Measurements from ENCODE around the gene DGKQ. TPM values are rescaled to one million over a fixed set of nuclear protein-coding genes. Genes with fewer than 3 reads are reported as not detected.

The DGKQ gene
- total and polyA plus RNA-seq, 9 of the 15 experiments (the other 6 are each of a cell fraction or from before 2014, with no cell fraction given): 0.17 to 22.0 (median 5.6) TPM

DNA sequence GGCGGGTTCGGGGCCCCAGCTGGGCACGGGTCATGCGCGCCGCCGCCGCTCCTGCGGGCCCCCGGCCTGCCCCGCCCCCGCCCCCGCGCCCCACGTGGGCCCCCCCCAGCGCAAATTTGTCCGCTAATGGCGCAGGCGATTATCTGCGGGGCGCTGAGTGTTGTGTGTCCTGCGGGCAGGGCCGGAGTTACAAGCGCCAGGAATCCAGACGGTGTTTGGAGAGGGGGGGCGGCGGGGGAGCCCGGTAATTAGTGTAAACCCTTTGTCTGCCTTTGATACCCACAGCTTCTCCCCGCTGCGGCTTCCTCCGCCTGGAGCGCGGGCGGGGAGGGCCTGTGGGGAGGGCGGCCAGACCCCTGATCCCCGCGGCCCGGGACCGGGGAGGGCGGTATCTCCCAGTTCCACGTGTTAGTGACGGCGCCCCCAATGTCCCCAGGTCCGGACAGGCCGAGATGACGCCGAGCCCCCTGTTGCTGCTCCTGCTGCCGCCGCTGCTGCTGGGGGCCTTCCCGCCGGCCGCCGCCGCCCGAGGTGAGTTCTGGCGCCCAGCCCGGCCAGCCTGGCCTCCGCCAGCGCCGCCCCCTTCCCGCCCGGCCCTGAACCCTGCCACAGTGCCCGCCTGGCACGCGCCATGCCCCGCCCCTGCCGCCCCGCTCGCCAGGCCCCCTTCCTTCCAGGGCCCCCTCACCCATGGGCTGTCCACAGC lies 38.8 kb upstream of the DGKQ start (continued):
- TF ChIP-seq, protein P1, sequence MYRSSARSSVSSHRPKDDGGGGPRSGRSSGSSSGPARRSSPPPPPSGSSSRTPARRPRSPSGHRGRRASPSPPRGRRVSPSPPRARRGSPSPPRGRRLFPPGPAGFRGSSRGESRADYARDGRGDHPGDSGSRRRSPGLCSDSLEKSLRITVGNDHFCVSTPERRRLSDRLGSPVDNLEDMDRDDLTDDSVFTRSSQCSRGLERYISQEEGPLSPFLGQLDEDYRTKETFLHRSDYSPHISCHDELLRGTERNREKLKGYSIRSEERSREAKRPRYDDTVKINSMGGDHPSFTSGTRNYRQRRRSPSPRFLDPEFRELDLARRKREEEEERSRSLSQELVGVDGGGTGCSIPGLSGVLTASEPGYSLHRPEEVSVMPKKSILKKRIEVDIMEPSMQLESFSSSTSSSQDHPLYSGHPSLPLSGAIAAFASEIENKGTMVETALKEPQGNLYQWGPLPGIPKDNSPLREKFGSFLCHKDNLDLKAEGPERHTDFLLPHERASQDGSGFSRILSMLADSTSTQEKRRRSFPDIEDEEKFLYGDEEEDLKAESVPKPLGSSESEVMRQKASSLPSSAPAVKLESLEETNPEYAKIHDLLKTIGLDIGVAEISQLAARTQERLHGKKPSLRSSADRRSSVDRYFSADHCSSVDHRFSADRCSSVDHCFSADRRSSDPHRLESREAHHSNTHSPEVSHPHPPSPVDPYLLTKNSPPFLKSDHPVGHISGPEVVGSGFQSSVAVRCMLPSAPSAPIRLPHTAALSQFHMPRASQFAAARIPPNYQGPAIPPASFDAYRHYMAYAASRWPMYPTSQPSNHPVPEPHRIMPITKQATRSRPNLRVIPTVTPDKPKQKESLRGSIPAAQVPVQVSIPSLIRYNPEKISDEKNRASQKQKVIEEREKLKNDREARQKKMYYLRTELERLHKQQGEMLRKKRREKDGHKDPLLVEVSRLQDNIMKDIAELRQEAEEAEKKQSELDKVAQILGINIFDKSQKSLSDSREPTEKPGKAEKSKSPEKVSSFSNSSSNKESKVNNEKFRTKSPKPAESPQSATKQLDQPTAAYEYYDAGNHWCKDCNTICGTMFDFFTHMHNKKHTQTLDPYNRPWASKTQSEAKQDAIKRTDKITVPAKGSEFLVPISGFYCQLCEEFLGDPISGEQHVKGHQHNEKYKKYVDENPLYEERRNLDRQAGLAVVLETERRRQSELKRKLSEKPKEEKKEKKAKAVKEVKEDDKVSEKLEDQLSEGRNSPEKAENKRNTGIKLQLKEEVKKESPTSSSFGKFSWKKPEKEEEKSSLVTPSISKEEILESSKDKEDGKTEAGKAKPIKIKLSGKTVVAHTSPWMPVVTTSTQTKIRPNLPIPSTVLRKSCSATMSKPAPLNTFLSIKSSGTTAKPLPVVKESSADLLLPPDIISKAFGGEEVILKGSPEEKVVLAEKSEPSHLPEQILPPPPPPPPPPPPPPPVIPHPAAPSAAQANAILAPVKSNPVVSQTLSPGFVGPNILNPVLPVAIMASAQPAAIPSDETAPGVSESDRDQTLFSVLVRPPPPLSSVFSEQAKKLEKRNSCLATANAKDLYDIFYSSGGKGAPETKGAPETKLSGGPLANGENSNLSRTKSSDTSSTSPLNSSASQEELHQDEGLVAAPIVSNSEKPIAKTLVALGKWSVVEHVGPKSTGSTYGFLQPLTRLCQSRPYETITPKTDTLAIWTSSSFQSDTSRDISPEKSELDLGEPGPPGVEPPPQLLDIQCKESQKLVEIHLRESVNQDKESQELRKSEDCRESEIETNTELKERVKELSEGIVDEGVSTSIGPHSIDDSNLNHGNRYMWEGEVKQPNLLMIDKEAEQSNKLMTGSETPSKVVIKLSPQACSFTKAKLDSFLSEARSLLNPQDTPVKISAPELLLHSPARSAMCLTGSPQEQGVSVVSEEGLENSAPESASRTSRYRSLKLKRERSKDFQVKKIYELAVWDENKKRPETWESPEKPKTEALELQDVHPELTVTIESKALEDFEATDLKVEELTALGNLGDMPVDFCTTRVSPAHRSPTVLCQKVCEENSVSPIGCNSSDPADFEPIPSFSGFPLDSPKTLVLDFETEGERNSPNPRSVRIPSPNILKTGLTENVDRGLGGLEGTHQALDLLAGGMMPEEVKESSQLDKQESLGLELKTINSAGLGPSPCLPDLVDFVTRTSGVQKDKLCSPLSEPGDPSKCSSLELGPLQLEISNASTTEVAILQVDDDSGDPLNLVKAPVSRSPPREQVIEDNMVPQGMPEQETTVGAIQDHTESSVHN (IDR thresholded peaks at IDR 0.05; ENCODE audit: borderline replicate concordance in 1 of 2, low read depth in 1 of 2): no peak
- TF ChIP-seq HNRNPLL (IDR thresholded peaks at IDR 0.05; ENCODE audit: low read depth, low read length, poor library complexity, severe bottlenecking) (peak; percentile 96), ZNF316 (IDR thresholded peaks at IDR 0.05) (peak; percentile 92), MEF2D (tag; conservative IDR thresholded peaks at IDR 0.05; ENCODE audit: low read depth) (no peak), SMAD4 (CRISPR knock-in tag; conservative IDR thresholded peaks at IDR 0.05) (peak; percentile 76), CCAR2 (IDR thresholded peaks at IDR 0.05; ENCODE audit: low read depth, low read length) (no peak), MYC (IDR thresholded peaks at IDR 0.05; ENCODE audit: low read depth, low read length) (peak; percentile 34; the same call in 1 of the 2 replicates), MYC (CRISPR knock-in tag; IDR thresholded peaks at IDR 0.05; ENCODE audit: borderline replicate concordance, low read depth) (no peak), STAT5A (IDR thresholded peaks at IDR 0.05; ENCODE audit: borderline replicate concordance, low read length) (no peak), POLR2G (IDR thresholded peaks at IDR 0.05; ENCODE audit: low read depth, low read length) (peak; percentile 37)
- TF ChIP-seq, protein P2, sequence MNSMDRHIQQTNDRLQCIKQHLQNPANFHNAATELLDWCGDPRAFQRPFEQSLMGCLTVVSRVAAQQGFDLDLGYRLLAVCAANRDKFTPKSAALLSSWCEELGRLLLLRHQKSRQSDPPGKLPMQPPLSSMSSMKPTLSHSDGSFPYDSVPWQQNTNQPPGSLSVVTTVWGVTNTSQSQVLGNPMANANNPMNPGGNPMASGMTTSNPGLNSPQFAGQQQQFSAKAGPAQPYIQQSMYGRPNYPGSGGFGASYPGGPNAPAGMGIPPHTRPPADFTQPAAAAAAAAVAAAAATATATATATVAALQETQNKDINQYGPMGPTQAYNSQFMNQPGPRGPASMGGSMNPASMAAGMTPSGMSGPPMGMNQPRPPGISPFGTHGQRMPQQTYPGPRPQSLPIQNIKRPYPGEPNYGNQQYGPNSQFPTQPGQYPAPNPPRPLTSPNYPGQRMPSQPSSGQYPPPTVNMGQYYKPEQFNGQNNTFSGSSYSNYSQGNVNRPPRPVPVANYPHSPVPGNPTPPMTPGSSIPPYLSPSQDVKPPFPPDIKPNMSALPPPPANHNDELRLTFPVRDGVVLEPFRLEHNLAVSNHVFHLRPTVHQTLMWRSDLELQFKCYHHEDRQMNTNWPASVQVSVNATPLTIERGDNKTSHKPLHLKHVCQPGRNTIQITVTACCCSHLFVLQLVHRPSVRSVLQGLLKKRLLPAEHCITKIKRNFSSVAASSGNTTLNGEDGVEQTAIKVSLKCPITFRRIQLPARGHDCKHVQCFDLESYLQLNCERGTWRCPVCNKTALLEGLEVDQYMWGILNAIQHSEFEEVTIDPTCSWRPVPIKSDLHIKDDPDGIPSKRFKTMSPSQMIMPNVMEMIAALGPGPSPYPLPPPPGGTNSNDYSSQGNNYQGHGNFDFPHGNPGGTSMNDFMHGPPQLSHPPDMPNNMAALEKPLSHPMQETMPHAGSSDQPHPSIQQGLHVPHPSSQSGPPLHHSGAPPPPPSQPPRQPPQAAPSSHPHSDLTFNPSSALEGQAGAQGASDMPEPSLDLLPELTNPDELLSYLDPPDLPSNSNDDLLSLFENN (IDR thresholded peaks at IDR 0.05; ENCODE audit: low read depth in 2 of 2, low read length in 2 of 2): no peak
- TF ChIP-seq, protein P3, sequence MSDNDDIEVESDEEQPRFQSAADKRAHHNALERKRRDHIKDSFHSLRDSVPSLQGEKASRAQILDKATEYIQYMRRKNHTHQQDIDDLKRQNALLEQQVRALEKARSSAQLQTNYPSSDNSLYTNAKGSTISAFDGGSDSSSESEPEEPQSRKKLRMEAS (CRISPR knock-in tag; IDR thresholded peaks at IDR 0.05): peak; percentile 58
- TF ChIP-seq, protein P4, sequence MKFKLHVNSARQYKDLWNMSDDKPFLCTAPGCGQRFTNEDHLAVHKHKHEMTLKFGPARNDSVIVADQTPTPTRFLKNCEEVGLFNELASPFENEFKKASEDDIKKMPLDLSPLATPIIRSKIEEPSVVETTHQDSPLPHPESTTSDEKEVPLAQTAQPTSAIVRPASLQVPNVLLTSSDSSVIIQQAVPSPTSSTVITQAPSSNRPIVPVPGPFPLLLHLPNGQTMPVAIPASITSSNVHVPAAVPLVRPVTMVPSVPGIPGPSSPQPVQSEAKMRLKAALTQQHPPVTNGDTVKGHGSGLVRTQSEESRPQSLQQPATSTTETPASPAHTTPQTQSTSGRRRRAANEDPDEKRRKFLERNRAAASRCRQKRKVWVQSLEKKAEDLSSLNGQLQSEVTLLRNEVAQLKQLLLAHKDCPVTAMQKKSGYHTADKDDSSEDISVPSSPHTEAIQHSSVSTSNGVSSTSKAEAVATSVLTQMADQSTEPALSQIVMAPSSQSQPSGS (CRISPR knock-in tag; IDR thresholded peaks at IDR 0.05): no peak
